ENCODE data around the gene KDM2B.

GRCh38 chr12:121511916-121512315 is 68.9 kb downstream of the KDM2B start:
- TF ChIP-seq, protein P1, sequence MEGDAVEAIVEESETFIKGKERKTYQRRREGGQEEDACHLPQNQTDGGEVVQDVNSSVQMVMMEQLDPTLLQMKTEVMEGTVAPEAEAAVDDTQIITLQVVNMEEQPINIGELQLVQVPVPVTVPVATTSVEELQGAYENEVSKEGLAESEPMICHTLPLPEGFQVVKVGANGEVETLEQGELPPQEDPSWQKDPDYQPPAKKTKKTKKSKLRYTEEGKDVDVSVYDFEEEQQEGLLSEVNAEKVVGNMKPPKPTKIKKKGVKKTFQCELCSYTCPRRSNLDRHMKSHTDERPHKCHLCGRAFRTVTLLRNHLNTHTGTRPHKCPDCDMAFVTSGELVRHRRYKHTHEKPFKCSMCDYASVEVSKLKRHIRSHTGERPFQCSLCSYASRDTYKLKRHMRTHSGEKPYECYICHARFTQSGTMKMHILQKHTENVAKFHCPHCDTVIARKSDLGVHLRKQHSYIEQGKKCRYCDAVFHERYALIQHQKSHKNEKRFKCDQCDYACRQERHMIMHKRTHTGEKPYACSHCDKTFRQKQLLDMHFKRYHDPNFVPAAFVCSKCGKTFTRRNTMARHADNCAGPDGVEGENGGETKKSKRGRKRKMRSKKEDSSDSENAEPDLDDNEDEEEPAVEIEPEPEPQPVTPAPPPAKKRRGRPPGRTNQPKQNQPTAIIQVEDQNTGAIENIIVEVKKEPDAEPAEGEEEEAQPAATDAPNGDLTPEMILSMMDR (optimal IDR thresholded peaks at IDR 0.05 in 1 of 3, IDR thresholded peaks at IDR 0.05 in 1 of 3, conservative IDR thresholded peaks at IDR 0.05 in 1 of 3; ENCODE audit: extremely low read depth in 1 of 3, insufficient read depth in 2 of 3, low read length in 3 of 3) = no peak
- TF ChIP-seq EZH2 (IDR thresholded peaks at IDR 0.05; ENCODE audit: low read length) = no peak

Data from keratinocyte (primary cell).